ENCODE results near the gene NMNAT3.

The NMNAT3 gene

DNA sequence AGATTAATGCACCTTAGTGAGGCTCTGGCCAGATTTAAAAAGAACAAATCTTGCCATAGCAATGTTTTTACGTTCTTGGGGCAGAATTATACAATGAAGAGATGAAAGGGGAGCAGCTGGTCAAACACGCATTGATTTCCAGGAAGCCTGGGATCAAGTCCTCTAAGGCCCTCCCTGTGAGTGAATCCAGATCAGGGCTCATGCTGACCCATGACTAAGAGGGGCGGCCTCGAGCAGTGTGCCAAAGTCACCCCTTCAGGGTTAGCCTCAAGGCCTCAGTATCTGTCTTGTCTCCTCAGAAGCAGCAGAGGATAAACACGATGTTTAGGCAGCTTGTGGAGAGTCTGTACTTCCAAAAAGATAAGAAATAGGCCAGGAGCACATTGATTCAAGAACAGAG lies 129.0 kb downstream of the NMNAT3 start:
- Histone ChIP-seq H3K27me3 (ENCODE audit: low read length) (no peaks in the 10 kb centered on the region), H3K27ac (ENCODE audit: low read depth, low read length) (no peak overlapping the region), H3K9me2 (replicated peaks; ENCODE audit: insufficient read depth, low read length) (no peaks in the 10 kb centered on the region), H3K79me2 (ENCODE audit: insufficient read depth, low read length) (no peaks in the 10 kb centered on the region), H4K20me1 (ENCODE audit: low read depth, low read length) (no peaks in the 10 kb centered on the region), H3K9me3 (ENCODE audit: insufficient read depth, low read length) (no peaks in the 10 kb centered on the region), H3K36me3 (ENCODE audit: low read length) (no peaks in the 10 kb centered on the region), H3F3A (ENCODE audit: insufficient read depth) (no peaks in the 10 kb centered on the region), H3K4me2 (ENCODE audit: low read depth, low read length, poor library complexity, severe bottlenecking) (no peak overlapping the region), H3K4me3 (ENCODE audit: insufficient read depth, low read length, poor library complexity, severe bottlenecking) (no peak overlapping the region), H2AFZ (ENCODE audit: low read depth, low read length, severe bottlenecking) (no peak overlapping the region), H3K9ac (ENCODE audit: low read length) (no peak overlapping the region)
- TF ChIP-seq, protein P1, sequence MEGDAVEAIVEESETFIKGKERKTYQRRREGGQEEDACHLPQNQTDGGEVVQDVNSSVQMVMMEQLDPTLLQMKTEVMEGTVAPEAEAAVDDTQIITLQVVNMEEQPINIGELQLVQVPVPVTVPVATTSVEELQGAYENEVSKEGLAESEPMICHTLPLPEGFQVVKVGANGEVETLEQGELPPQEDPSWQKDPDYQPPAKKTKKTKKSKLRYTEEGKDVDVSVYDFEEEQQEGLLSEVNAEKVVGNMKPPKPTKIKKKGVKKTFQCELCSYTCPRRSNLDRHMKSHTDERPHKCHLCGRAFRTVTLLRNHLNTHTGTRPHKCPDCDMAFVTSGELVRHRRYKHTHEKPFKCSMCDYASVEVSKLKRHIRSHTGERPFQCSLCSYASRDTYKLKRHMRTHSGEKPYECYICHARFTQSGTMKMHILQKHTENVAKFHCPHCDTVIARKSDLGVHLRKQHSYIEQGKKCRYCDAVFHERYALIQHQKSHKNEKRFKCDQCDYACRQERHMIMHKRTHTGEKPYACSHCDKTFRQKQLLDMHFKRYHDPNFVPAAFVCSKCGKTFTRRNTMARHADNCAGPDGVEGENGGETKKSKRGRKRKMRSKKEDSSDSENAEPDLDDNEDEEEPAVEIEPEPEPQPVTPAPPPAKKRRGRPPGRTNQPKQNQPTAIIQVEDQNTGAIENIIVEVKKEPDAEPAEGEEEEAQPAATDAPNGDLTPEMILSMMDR (IDR thresholded peaks at IDR 0.05; ENCODE audit: insufficient read depth, low read length, poor library complexity, severe bottlenecking) = no peak
- TF ChIP-seq EZH2phosphoT487 (conservative IDR thresholded peaks at IDR 0.05; ENCODE audit: low read length) = no peak

DNA sequence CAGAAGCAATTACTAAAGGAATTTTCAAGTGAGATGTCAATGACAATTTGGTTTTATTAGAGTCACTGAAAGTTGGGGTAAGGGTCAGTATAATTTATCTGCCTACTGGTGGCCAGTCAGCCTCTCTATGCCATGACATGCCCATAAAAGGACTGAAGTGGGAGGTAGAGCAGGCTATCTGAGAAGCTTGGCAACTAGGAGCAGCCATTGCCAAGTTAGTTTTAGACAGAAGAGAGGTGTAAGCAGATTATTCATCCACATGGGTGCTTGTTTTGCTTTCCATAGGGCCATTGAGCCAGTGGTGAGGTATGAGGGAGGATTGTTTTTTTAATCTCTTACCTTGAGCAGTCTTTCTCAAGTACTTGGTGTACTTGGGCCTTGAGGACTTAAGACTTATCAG lies 130.1 kb downstream of the NMNAT3 start:
- Histone ChIP-seq H3K9me2 (replicated peaks; ENCODE audit: insufficient read depth, low read length) (no peaks in the 10 kb centered on the region), H4K20me1 (ENCODE audit: low read depth, low read length) (no peaks in the 10 kb centered on the region), H3F3A (ENCODE audit: insufficient read depth) (no peaks in the 10 kb centered on the region), H3K79me2 (ENCODE audit: insufficient read depth, low read length) (no peaks in the 10 kb centered on the region), H3K36me3 (ENCODE audit: low read length) (no peaks in the 10 kb centered on the region), H2AFZ (ENCODE audit: low read depth, low read length, severe bottlenecking) (no peak overlapping the region), H3K9me3 (ENCODE audit: insufficient read depth, low read length) (no peaks in the 10 kb centered on the region), H3K27me3 (ENCODE audit: low read length) (no peaks in the 10 kb centered on the region), H3K27ac (ENCODE audit: low read depth, low read length) (no peak overlapping the region), H3K9ac (ENCODE audit: low read length) (no peak overlapping the region), H3K4me3 (ENCODE audit: insufficient read depth, low read length, poor library complexity, severe bottlenecking) (no peak overlapping the region), H3K4me2 (ENCODE audit: low read depth, low read length, poor library complexity, severe bottlenecking) (no peak overlapping the region)
- no peak for TF ChIP-seq EZH2phosphoT487 (conservative IDR thresholded peaks at IDR 0.05; ENCODE audit: low read length)
- TF ChIP-seq, protein P1 (IDR thresholded peaks at IDR 0.05; ENCODE audit: insufficient read depth, low read length, poor library complexity, severe bottlenecking) = no peak

DNA sequence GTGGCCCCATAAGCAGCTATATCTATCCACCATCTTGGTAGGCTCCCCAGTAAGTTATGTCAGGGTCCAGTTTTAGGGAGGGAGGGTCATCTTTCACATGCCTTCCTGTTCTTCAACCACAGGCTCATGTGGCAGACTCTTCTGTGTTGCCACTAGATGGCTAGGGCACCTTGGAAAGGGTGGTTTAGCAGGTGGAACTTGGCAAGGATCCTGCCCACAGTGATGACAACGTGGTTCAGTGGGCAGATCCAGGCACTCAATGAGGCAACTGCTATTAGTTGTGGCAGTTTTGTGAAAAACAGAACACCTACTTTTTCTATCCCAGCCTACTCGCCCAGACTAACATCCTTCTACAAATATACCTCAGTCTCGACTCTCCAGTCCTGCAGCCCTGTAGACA lies 131.0 kb downstream of the NMNAT3 start:
- H3K36me3 ChIP-seq (ENCODE audit: low read length) = no peaks in the 10 kb centered on the region
- H3K4me3 ChIP-seq (ENCODE audit: insufficient read depth, low read length, poor library complexity, severe bottlenecking) = no peak overlapping the region
- no peaks in the 10 kb centered on the region for H3K27me3 ChIP-seq (ENCODE audit: low read length)
- no peaks in the 10 kb centered on the region for H3K79me2 ChIP-seq (ENCODE audit: insufficient read depth, low read length)
- no peaks in the 10 kb centered on the region for H3K9me2 ChIP-seq (replicated peaks; ENCODE audit: insufficient read depth, low read length)
- H3F3A ChIP-seq (ENCODE audit: insufficient read depth) = no peaks in the 10 kb centered on the region
- H2AFZ ChIP-seq (ENCODE audit: low read depth, low read length, severe bottlenecking) = no peak overlapping the region
- no peaks in the 10 kb centered on the region for H3K9me3 ChIP-seq (ENCODE audit: insufficient read depth, low read length)
- H3K4me2 ChIP-seq (ENCODE audit: low read depth, low read length, poor library complexity, severe bottlenecking) = no peak overlapping the region
- no peak overlapping the region for H3K27ac ChIP-seq (ENCODE audit: low read depth, low read length)
- H4K20me1 ChIP-seq (ENCODE audit: low read depth, low read length) = no peaks in the 10 kb centered on the region
- no peak overlapping the region for H3K9ac ChIP-seq (ENCODE audit: low read length)
- TF ChIP-seq, protein P1 (IDR thresholded peaks at IDR 0.05; ENCODE audit: insufficient read depth, low read length, poor library complexity, severe bottlenecking) = no peak
- TF ChIP-seq EZH2phosphoT487 (conservative IDR thresholded peaks at IDR 0.05; ENCODE audit: low read length) = no peak

All from SU-DHL-6 (cell line).